T-cell (primary cell): Measurements from ENCODE around the gene RBM23. TPM values are rescaled to one million over a fixed set of nuclear protein-coding genes. Genes with fewer than 3 reads are reported as not detected.

Source experiments
- ATAC-seq, 4 experiments: fragments of 200-7000 bp in 3 of 4; fragments of 150-1000 bp in 1 of 4; cut with Tn5 transposase; replicated peaks in 1 of 4; 1 replicate in 3 of 4; 2 replicates in 1 of 4; pipeline ENCODE4 v1.10.0; 2021; ENCODE audit warnings: moderate library complexity in 3 of 4, mild to moderate bottlenecking in 2 of 4, moderate number of reproducible peaks in 1 of 4
- CTCF ChIA-PET, 2 donors: fragments of 300-600 bp; sonication (Branson Sonifier 250); formaldehyde crosslinking; loops; one replicate each; lab custom pipeline; 2022; ENCODE audit warnings: antibody characterized with exemption in 2 of 2; lab: Charles Lee
- POLR2A ChIA-PET, 2 donors: fragments of 300-600 bp; sonication (Branson Sonifier 250); formaldehyde crosslinking; loops; one replicate each; lab custom pipeline; 2022; ENCODE audit warnings: antibody characterized with exemption in 2 of 2; lab: Charles Lee
- DNase-seq, 35 experiments: peaks; one replicate each; pipeline versions ENCODE4 v3.0.0 to v3.0.0-alpha.2; 2013 to 2023
- H3K27ac ChIP-seq: one replicate; pipeline ENCODE4 v1.5.1; 2013; ENCODE audit warnings: low read length
- H3K27me3 ChIP-seq, 2 experiments: replicated peaks in 1 of 2; 1 replicate in 1 of 2; 2 replicates in 1 of 2; pipeline versions ENCODE4 v1.6.1 to v1.7.0; 2013; ENCODE audit warnings: low read length in 1 of 2, mixed read lengths in 1 of 2; ENCODE audit not compliant: control insufficient read depth in 2 of 2, insufficient read depth in 2 of 2; ENCODE audit errors: extremely low read depth in 1 of 2
- H3K36me3 ChIP-seq, 2 donors: 1 replicate in 1 of 2; 2 replicates in 1 of 2; pipeline versions ENCODE4 v1.6.1 to v1.7.0; 2013; ENCODE audit warnings: low read length in 1 of 2; ENCODE audit not compliant: control insufficient read depth in 2 of 2, insufficient read depth in 1 of 2; ENCODE audit errors: extremely low read depth in 1 of 2
- H3K4me1 ChIP-seq, 2 experiments: 1 replicate in 1 of 2; 2 replicates in 1 of 2; pipeline versions ENCODE4 v1.6.1 to v1.7.0; 2013; ENCODE audit warnings: low read length in 2 of 2, mixed read lengths in 1 of 2; ENCODE audit not compliant: insufficient read depth in 2 of 2, control insufficient read depth in 1 of 2; ENCODE audit errors: extremely low read depth in 1 of 2
- H3K4me3 ChIP-seq, 2 donors: 1 replicate in 1 of 2; 2 replicates in 1 of 2; pipeline versions ENCODE4 v1.5.1 to v1.7.0; 2013; ENCODE audit warnings: mild to moderate bottlenecking in 2 of 2, low read length in 1 of 2, moderate library complexity in 1 of 2; ENCODE audit not compliant: control insufficient read depth in 1 of 2; ENCODE audit errors: extremely low read depth in 1 of 2
- H3K9me3 ChIP-seq: 2 replicates; pipeline ENCODE4 v1.7.0; 2013
- H3K27ac Mint-ChIP-seq, 2 donors: one replicate each; pipeline ENCODE4 v1.8.0; 2020 to 2021; ENCODE audit warnings: mild to moderate bottlenecking in 2 of 2, mixed read lengths in 2 of 2
- H3K27me3 Mint-ChIP-seq, 2 donors: one replicate each; pipeline ENCODE4 v1.8.0; 2021 to 2022; ENCODE audit warnings: mixed read lengths in 2 of 2
- H3K36me3 Mint-ChIP-seq: one replicate; pipeline ENCODE4 v1.8.0; 2021; ENCODE audit warnings: mixed read lengths
- H3K4me1 Mint-ChIP-seq, 3 donors: one replicate each; pipeline ENCODE4 v1.8.0; 2020 to 2022; ENCODE audit warnings: mixed read lengths in 3 of 3, mild to moderate bottlenecking in 1 of 3
- H3K4me3 Mint-ChIP-seq, 3 donors: one replicate each; pipeline ENCODE4 v1.8.0; 2020 to 2022; ENCODE audit warnings: mild to moderate bottlenecking in 3 of 3, mixed read lengths in 3 of 3, moderate library complexity in 3 of 3
- H3K9me3 Mint-ChIP-seq, 3 donors: one replicate each; pipeline ENCODE4 v1.8.0; 2020 to 2022; ENCODE audit warnings: mixed read lengths in 3 of 3
- WGBS: methylation state at CpG from one replicate; pipeline ENCODE4 v1.1.5; 2013; ENCODE audit warnings: missing lambda C conversion rate; ENCODE audit not compliant: insufficient coverage; 5-methylcytosine and 5-hydroxymethylcytosine counted together
- total RNA-seq, 35 experiments: library from RNA in 6 of 35; stranded (reverse) in 6 of 35; fragments of 120-200 nt in 1 of 35; gene quantifications; one replicate each; pipeline versions ENCODE4 v1.2.1 to v1.2.4 and lab custom pipeline; 2013 to 2026

RBM23 gene
- total RNA-seq, 5 donors from 2014 or later (not counting 1 experiment from before 2014, with no cell fraction given), result 88.7 to 102 (median 94.7) TPM

DNA sequence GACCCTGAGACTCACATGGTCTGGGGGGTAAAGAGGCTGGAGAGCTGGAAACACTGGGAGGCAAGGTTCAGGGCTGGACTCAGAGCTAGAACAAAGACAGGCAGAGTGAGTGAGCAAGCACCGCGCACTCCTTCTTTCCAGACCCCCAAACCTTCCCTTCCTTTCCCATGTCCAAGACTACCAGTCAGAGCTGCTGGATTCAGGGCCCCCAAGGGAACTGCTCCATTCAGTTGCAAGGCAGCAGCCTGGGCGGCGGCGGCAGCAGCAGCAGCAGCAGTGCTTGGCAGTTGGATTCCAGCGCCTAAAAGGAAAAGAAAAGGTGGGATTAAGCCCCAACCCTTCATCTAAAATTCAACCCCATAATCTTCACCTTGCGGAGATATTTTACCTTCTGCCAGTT, 17.1 kb downstream of the RBM23 start:
- no peaks in the 10 kb centered on the region for H3K9me3 Mint-ChIP-seq
- H3K4me3 ChIP-seq, result no peak overlapping the region
- H3K9me3 ChIP-seq, result no peaks in the 10 kb centered on the region
- no peak for DNase-seq
- peak overlapping the region in 1 of 2 donors; percentile 49 for H3K27ac Mint-ChIP-seq
- H3K4me1 Mint-ChIP-seq, result peaks cover 8 to 11% (median 9%) of the 10 kb centered on the region in 3 donors
- H3K36me3 Mint-ChIP-seq, result peaks cover 49% of the 10 kb centered on the region
- H3K27me3 Mint-ChIP-seq, result no peaks in the 10 kb centered on the region
- H3K36me3 ChIP-seq, result peaks cover 15 to 64% of the 10 kb centered on the region in 2 donors
- H3K27ac ChIP-seq, result no peak overlapping the region
- no peak overlapping the region for H3K4me3 Mint-ChIP-seq
- CTCF ChIA-PET, result interaction anchor here (0.5 to 1.8 kb wide), 15 partner anchors 13 to 604 kb away, joined by 3 to 7 read pairs (median 4); partner anchors contain the start of genes RBM23 (in 1 of the 2) and REM2 (in 1 of the 2)
- ATAC-seq, result no peak
- peaks cover 2 to 10% of the 10 kb centered on the region in 2 experiments for H3K4me1 ChIP-seq
- POLR2A ChIA-PET, result interaction anchor here (0.6 to 1.2 kb wide), 4 partner anchors 16 to 88 kb away, joined by 3 to 17 read pairs (median 4); no protein-coding TSS in a partner anchor
- H3K27me3 ChIP-seq, result no peaks in the 10 kb centered on the region
- WGBS, result 100% methylated on average over 6 of the region's 7 CpGs

DNA sequence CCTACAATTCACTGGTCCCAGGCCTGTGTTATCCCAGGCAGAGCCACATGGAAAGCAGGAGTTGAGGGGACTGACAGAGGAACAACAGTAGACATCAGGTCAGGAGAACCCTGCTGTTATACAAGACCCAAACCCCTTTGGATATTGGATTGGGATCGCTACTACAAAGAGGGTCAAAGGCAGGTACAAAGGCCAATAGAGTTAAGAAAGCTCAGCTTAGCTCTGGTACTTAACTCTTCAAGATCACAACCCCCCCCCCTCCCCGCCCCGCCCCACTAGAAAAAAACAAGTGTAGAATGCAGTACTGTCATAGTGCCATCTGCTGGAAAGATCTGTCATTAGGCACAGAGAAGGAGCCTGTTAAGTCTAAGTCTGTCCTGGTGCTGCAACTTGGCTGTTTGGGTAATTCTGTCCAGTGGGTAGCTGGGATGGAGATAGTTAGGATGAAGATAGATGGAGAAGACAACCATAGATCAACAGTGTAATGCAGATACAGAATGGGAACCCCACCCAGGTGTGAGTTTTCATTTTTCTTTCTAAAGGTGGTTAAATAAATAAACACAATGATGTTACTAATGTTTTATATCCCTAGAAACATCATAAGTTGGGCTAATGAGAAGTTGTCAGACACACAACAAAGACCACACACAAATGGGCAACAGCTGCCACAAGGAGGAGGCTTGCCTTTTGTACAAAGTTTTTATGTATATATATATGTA, 18.7 kb downstream of the RBM23 start:
- WGBS, result no CpG with 5 or more reads among the region's 3 CpGs

DNA sequence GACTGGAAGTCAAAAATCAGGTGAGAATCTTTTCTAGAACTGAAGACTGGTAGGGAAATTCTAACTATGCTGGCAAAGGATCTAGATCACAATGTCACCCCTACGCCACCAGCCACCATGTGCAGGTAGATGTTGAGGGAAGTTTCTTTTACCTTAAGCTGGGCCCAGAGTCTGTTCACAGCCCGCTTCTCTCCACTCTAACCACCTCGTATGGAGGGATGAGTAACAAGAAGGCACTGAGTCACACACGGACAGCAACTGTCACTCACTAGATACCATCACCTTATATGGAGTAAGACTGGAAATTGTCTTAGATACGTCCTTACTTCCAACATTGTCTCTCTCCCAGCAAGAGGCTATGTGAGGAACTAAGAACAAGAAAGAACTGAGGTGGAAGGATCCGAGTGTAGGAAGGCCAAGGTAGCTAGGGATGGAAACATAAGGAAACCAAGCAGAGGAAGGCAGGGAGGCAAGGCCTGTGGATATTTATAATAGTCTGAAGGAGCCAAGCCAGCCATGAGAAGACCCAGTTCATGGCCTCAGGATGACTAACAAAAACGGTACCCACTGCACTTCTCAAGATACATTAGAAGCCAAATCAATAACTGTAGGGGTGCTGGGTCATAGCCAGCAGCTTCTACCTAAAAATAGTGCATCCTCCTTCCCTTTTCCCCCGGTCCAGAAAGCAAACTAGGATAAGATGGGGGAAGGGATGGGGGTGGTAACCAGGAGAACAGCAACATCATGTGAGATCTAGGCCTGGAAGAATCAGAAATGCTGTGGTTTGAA, 20.5 kb downstream of the RBM23 start:
- H3K4me1 ChIP-seq, result peaks cover 2 to 10% of the 10 kb centered on the region in 2 experiments
- peaks cover 25% of the 10 kb centered on the region for H3K36me3 Mint-ChIP-seq
- no peak overlapping the region for H3K27ac ChIP-seq
- DNase-seq, result no peak
- no peaks in the 10 kb centered on the region for H3K9me3 Mint-ChIP-seq
- H3K4me1 Mint-ChIP-seq, result peaks cover 8 to 11% (median 10%) of the 10 kb centered on the region in 3 donors
- ChIA-PET POLR2A (no interaction called here), CTCF (interaction anchor here in 1 of 2 donors (0.6 to 2.7 kb wide), 3 partner anchors 10 to 29 kb away, joined by 3 to 12 read pairs (median 3); no protein-coding TSS in a partner anchor)
- H3K36me3 ChIP-seq, result peaks cover 8 to 31% of the 10 kb centered on the region in 2 donors
- H3K27me3 ChIP-seq, result no peaks in the 10 kb centered on the region
- H3K4me3 ChIP-seq, result no peak overlapping the region
- H3K27me3 Mint-ChIP-seq, result no peaks in the 10 kb centered on the region
- no peak overlapping the region for H3K27ac Mint-ChIP-seq
- H3K4me3 Mint-ChIP-seq, result no peak overlapping the region
- H3K9me3 ChIP-seq, result no peaks in the 10 kb centered on the region
- no peak for ATAC-seq
- no CpG with 5 or more reads among the region's 8 CpGs for WGBS

More for the DNA sequence above, 18.7 kb downstream of the RBM23 start:
- H3K27ac Mint-ChIP-seq, result peak overlapping the region in 1 of 2 donors; percentile 41
- no peak overlapping the region for H3K4me3 Mint-ChIP-seq
- no peaks in the 10 kb centered on the region for H3K9me3 ChIP-seq
- H3K27me3 Mint-ChIP-seq, result no peaks in the 10 kb centered on the region
- peaks cover 2 to 10% of the 10 kb centered on the region in 2 experiments for H3K4me1 ChIP-seq
- no peaks in the 10 kb centered on the region for H3K9me3 Mint-ChIP-seq
- ChIA-PET POLR2A (interaction anchor here (0.5 to 1.3 kb wide), 2 partner anchors 13 to 19 kb away, joined by 4 to 7 read pairs; partner anchors contain the start of gene RBM23 (in 1 of the 2)), CTCF (interaction anchor here (0.6 to 2.7 kb wide), 24 partner anchors 10 to 343 kb away, joined by 3 to 23 read pairs (median 5); partner anchors contain the start of genes LRP10 (in 1 of the 2) and REM2 (in 1 of the 2))
- peaks cover 16 to 49% of the 10 kb centered on the region in 2 donors for H3K36me3 ChIP-seq
- H3K27ac ChIP-seq, result no peak overlapping the region
- no peak overlapping the region for H3K4me3 ChIP-seq
- no peaks in the 10 kb centered on the region for H3K27me3 ChIP-seq
- H3K4me1 Mint-ChIP-seq, result peaks cover 8 to 11% (median 9%) of the 10 kb centered on the region in 3 donors
- ATAC-seq (peak; percentile 73 to 81 (median 80)), DNase-seq (peak in 26 of 35 experiments; percentile 17 to 85 (median 39))
- peaks cover 36% of the 10 kb centered on the region for H3K36me3 Mint-ChIP-seq

GRCh38 chr14:22897357-22897756, 21.6 kb downstream of the RBM23 start:
- POLR2A ChIA-PET, result no interaction called here
- Histone ChIP-seq H3K27me3 (no peaks in the 10 kb centered on the region), H3K4me1 (peaks cover 2 to 10% of the 10 kb centered on the region in 2 experiments), H3K36me3 (peaks cover 8 to 21% of the 10 kb centered on the region in 2 donors), H3K4me3 (no peak overlapping the region), H3K9me3 (no peaks in the 10 kb centered on the region), H3K27ac (no peak overlapping the region)
- CTCF ChIA-PET, result interaction anchor here in 1 of 2 donors (2.0 kb wide), 1 partner anchor 74 kb away, joined by 7 read pairs; no protein-coding TSS in a partner anchor
- H3K36me3 Mint-ChIP-seq, result peaks cover 27% of the 10 kb centered on the region
- H3K4me1 Mint-ChIP-seq, result peaks cover 8 to 11% (median 10%) of the 10 kb centered on the region in 3 donors
- H3K27ac Mint-ChIP-seq, result peak overlapping the region; percentile 43 to 52
- no peaks in the 10 kb centered on the region for H3K27me3 Mint-ChIP-seq
- H3K9me3 Mint-ChIP-seq, result no peaks in the 10 kb centered on the region
- DNase-seq (no peak), ATAC-seq (no peak)
- H3K4me3 Mint-ChIP-seq, result no peak overlapping the region
- no CpG with 5 or more reads among the region's 1 CpG for WGBS

GRCh38 chr14:22896760-22897159, 22.2 kb downstream of the RBM23 start:
- no peak overlapping the region for H3K4me3 ChIP-seq
- DNase-seq (no peak), ATAC-seq (no peak)
- peak overlapping the region; percentile 11 to 45 for H3K27ac Mint-ChIP-seq
- H3K9me3 Mint-ChIP-seq, result no peaks in the 10 kb centered on the region
- no peaks in the 10 kb centered on the region for H3K27me3 ChIP-seq
- no peak overlapping the region for H3K27ac ChIP-seq
- H3K27me3 Mint-ChIP-seq, result no peaks in the 10 kb centered on the region
- peaks cover 8 to 12% (median 11%) of the 10 kb centered on the region in 3 donors for H3K4me1 Mint-ChIP-seq
- H3K9me3 ChIP-seq, result no peaks in the 10 kb centered on the region
- 100% methylated on average over 2 of the region's 3 CpGs for WGBS
- H3K36me3 Mint-ChIP-seq, result peaks cover 22% of the 10 kb centered on the region
- peaks cover 8 to 15% of the 10 kb centered on the region in 2 donors for H3K36me3 ChIP-seq
- CTCF ChIA-PET, result interaction anchor here (0.8 to 2.0 kb wide), 5 partner anchors 10 to 1419 kb away, joined by 3 to 7 read pairs (median 4); partner anchors contain the start of gene LRP10 (in 1 of the 2)
- H3K4me1 ChIP-seq, result peaks cover 2 to 10% of the 10 kb centered on the region in 2 experiments
- H3K4me3 Mint-ChIP-seq, result no peak overlapping the region
- POLR2A ChIA-PET, result interaction anchor here (0.6 to 0.9 kb wide), 2 partner anchors 14 to 27 kb away, joined by 3 read pairs; no protein-coding TSS in a partner anchor
